ENCODE data around the gene LYPD4. TPM values are rescaled to one million over a fixed set of nuclear protein-coding genes. Genes with fewer than 3 reads are reported as not detected.
A peak's percentile ranks its signal among the peaks of the same experiment; 100 is the strongest.
"Not testable (repeated sequence)": the region's sequence is repeated elsewhere in the genome, so short reads cannot be mapped to it uniquely, and the experiment has no call there.

Gene LYPD4
- total RNA-seq, 1 experiment from 2014 or later = not detected

- DNase-seq (ENCODE audit: low read depth) = no peak
Observed at GRCh38 chr19:41801792-41802211, 42.7 kb downstream of the LYPD4 start.

GRCh38 chr19:41801031-41801430 is 43.5 kb downstream of the LYPD4 start:
- no peak for DNase-seq (ENCODE audit: low read depth)

- DNase-seq (ENCODE audit: low read depth) = no peak
Observed at GRCh38 chr19:41799444-41800000, 45.0 kb downstream of the LYPD4 start.

- DNase-seq (ENCODE audit: low read depth) = no peak
Observed at GRCh38 chr19:41796901-41797300, 47.6 kb downstream of the LYPD4 start.

GRCh38 chr19:41796362-41796761 is 48.1 kb downstream of the LYPD4 start, which contains the start of gene CEACAM3:
CEACAM3 (plus strand) TSS chr19:41796587; CDS start chr19:41796678, 91 bp downstream.
- no peak for DNase-seq (ENCODE audit: low read depth)

- DNase-seq (ENCODE audit: low read depth) = peak; percentile 20
Observed at GRCh38 chr19:41795031-41795461, 49.4 kb downstream of the LYPD4 start.

GRCh38 chr19:41793414-41793727 is 51.1 kb downstream of the LYPD4 start:
- DNase-seq (ENCODE audit: low read depth) = no peak

- peak; percentile 48 for DNase-seq (ENCODE audit: low read depth)
Observed at GRCh38 chr19:41792513-41793413, 51.7 kb downstream of the LYPD4 start.

GRCh38 chr19:41789053-41789452 is 55.4 kb downstream of the LYPD4 start:
- DNase-seq (ENCODE audit: low read depth) = not testable (repeated sequence)

GRCh38 chr19:41788518-41788917 is 56.0 kb downstream of the LYPD4 start:
- not testable (repeated sequence) for DNase-seq (ENCODE audit: low read depth)

Small RNA genes lying within 50 kb of the gene (small RNA-seq; reads per million reads assigned to genes)
- gene MIR6797 = not detected

Other genes starting within 250 kb of the LYPD4 start
- not detected in 2 replicates for gene CEACAM4, start 217.6 kb downstream of the LYPD4 start, total RNA-seq (2014; rRNA removed; shearing (Covaris generic))
- not detected in 2 replicates for gene CEACAM7, start 156.4 kb downstream of the LYPD4 start, total RNA-seq (2014; rRNA removed; shearing (Covaris generic))
- gene CEACAM5, start 136.1 kb downstream of the LYPD4 start, total RNA-seq (2014; rRNA removed; shearing (Covaris generic)) = not detected in 2 replicates
- not detected in 2 replicates for gene CEACAM6, start 89.2 kb downstream of the LYPD4 start, total RNA-seq (2014; rRNA removed; shearing (Covaris generic))
- not detected in 2 replicates for gene CEACAM3, start 48.1 kb downstream of the LYPD4 start, total RNA-seq (2014; rRNA removed; shearing (Covaris generic))
- not detected in 2 replicates for gene DMRTC2, start 359 bp upstream of the LYPD4 start, total RNA-seq (2014; rRNA removed; shearing (Covaris generic))
- 2,545 and 4,295 TPM in 2 replicates for gene RPS19, start 15.6 kb upstream of the LYPD4 start, total RNA-seq (2014; rRNA removed; shearing (Covaris generic))
- not detected in 2 replicates for gene CD79A, start 32.6 kb upstream of the LYPD4 start, total RNA-seq (2014; rRNA removed; shearing (Covaris generic))
- 100 and 109 TPM in 2 replicates for gene ARHGEF1, start 38.5 kb upstream of the LYPD4 start, total RNA-seq (2014; rRNA removed; shearing (Covaris generic))
- gene ERFL, start 83.8 kb upstream of the LYPD4 start, total RNA-seq (2014; rRNA removed; shearing (Covaris generic)) = 0.72 TPM in 1 of 2 replicates, not detected in the other
- gene RABAC1, start 114.6 kb upstream of the LYPD4 start, total RNA-seq (2014; rRNA removed; shearing (Covaris generic)) = 91.6 and 101 TPM in 2 replicates
- 0.03 and 0.13 TPM in 2 replicates for gene ATP1A3, start 149.5 kb upstream of the LYPD4 start, total RNA-seq (2014; rRNA removed; shearing (Covaris generic))
- gene GRIK5, start 225.5 kb upstream of the LYPD4 start, total RNA-seq (2014; rRNA removed; shearing (Covaris generic)) = not detected in 2 replicates
- 26.9 and 37.8 TPM in 2 replicates for gene ZNF574, start 231.5 kb upstream of the LYPD4 start, total RNA-seq (2014; rRNA removed; shearing (Covaris generic))

All from HT1080 (cell line).